ENCODE data around the gene ABLIM2. TPM values are rescaled to one million over a fixed set of nuclear protein-coding genes. Genes with fewer than 3 reads are reported as not detected.

Gene ABLIM2
- total and polyA plus RNA-seq, 4 donors = 12.2 to 60.4 (median 43.1) TPM

- 39% methylated on average over 17 of the region's 17 CpGs for WGBS (ENCODE audit: insufficient coverage)
- no peaks in the 10 kb centered on the region for H3K27me3 ChIP-seq (ENCODE audit: control insufficient read depth, insufficient read depth, low read length)
- H3K4me3 ChIP-seq (ENCODE audit: low read depth, low read length) = no peak overlapping the region
- no peaks in the 10 kb centered on the region for H3K36me3 ChIP-seq (ENCODE audit: control insufficient read depth, insufficient read depth, low read length)
- H3K9me3 ChIP-seq (ENCODE audit: control insufficient read depth, insufficient read depth, low read length) = no peaks in the 10 kb centered on the region
- peak in 1 of 6 donors; percentile 71 for DNase-seq (ENCODE audit: low read depth in 4 of 6, low spot score in 6 of 6)
- no peak overlapping the region for H3K27ac ChIP-seq (ENCODE audit: low read depth, low read length)
- peaks cover 7% of the 10 kb centered on the region for H3K4me1 ChIP-seq (ENCODE audit: control insufficient read depth, insufficient read depth, low read length)
Measured at GRCh38 chr4:8176547-8177399, 18.2 kb upstream of the ABLIM2 start.

GRCh38 chr4:8175686-8176085 is 17.1 kb upstream of the ABLIM2 start:
- Histone ChIP-seq H3K27ac (ENCODE audit: low read depth, low read length) (no peak overlapping the region), H3K4me3 (ENCODE audit: low read depth, low read length) (no peak overlapping the region), H3K36me3 (ENCODE audit: control insufficient read depth, insufficient read depth, low read length) (no peaks in the 10 kb centered on the region), H3K27me3 (ENCODE audit: control insufficient read depth, insufficient read depth, low read length) (no peaks in the 10 kb centered on the region), H3K9me3 (ENCODE audit: control insufficient read depth, insufficient read depth, low read length) (no peaks in the 10 kb centered on the region), H3K4me1 (ENCODE audit: control insufficient read depth, insufficient read depth, low read length) (peaks cover 7% of the 10 kb centered on the region)
- 94% methylated on average over 5 of the region's 6 CpGs for WGBS (ENCODE audit: insufficient coverage)
- no peak for DNase-seq (ENCODE audit: low read depth in 4 of 6, low spot score in 6 of 6)

- Histone ChIP-seq H3K27me3 (ENCODE audit: control insufficient read depth, insufficient read depth, low read length) (no peaks in the 10 kb centered on the region), H3K27ac (ENCODE audit: low read depth, low read length) (no peak overlapping the region), H3K36me3 (ENCODE audit: control insufficient read depth, insufficient read depth, low read length) (no peaks in the 10 kb centered on the region), H3K9me3 (ENCODE audit: control insufficient read depth, insufficient read depth, low read length) (no peaks in the 10 kb centered on the region), H3K4me1 (ENCODE audit: control insufficient read depth, insufficient read depth, low read length) (peaks cover 7% of the 10 kb centered on the region), H3K4me3 (ENCODE audit: low read depth, low read length) (no peak overlapping the region)
- 97% methylated on average over 3 of the region's 3 CpGs for WGBS (ENCODE audit: insufficient coverage)
- no peak for DNase-seq (ENCODE audit: low read depth in 4 of 6, low spot score in 6 of 6)
Measured at GRCh38 chr4:8174970-8175369, 16.4 kb upstream of the ABLIM2 start.

GRCh38 chr4:8173492-8174242 is 15.1 kb upstream of the ABLIM2 start:
- no peak for DNase-seq (ENCODE audit: low read depth in 4 of 6, low spot score in 6 of 6)
- no peak overlapping the region for H3K27ac ChIP-seq (ENCODE audit: low read depth, low read length)
- H3K36me3 ChIP-seq (ENCODE audit: control insufficient read depth, insufficient read depth, low read length) = no peaks in the 10 kb centered on the region
- peaks cover 7% of the 10 kb centered on the region for H3K4me1 ChIP-seq (ENCODE audit: control insufficient read depth, insufficient read depth, low read length)
- H3K4me3 ChIP-seq (ENCODE audit: low read depth, low read length) = no peak overlapping the region
- 83% methylated on average over 12 of the region's 13 CpGs for WGBS (ENCODE audit: insufficient coverage)
- no peaks in the 10 kb centered on the region for H3K27me3 ChIP-seq (ENCODE audit: control insufficient read depth, insufficient read depth, low read length)
- no peaks in the 10 kb centered on the region for H3K9me3 ChIP-seq (ENCODE audit: control insufficient read depth, insufficient read depth, low read length)

GRCh38 chr4:8171984-8172924 is 13.6 kb upstream of the ABLIM2 start:
- H3K4me1 ChIP-seq (ENCODE audit: control insufficient read depth, insufficient read depth, low read length) = peaks cover 7% of the 10 kb centered on the region
- no peak overlapping the region for H3K4me3 ChIP-seq (ENCODE audit: low read depth, low read length)
- no peaks in the 10 kb centered on the region for H3K36me3 ChIP-seq (ENCODE audit: control insufficient read depth, insufficient read depth, low read length)
- whole genome bisulfite sequencing (ENCODE audit: insufficient coverage) = 88% methylated on average over 34 of the region's 36 CpGs
- no peaks in the 10 kb centered on the region for H3K9me3 ChIP-seq (ENCODE audit: control insufficient read depth, insufficient read depth, low read length)
- DNase-seq (ENCODE audit: low read depth in 4 of 6, low spot score in 6 of 6) = no peak
- H3K27ac ChIP-seq (ENCODE audit: low read depth, low read length) = no peak overlapping the region
- H3K27me3 ChIP-seq (ENCODE audit: control insufficient read depth, insufficient read depth, low read length) = no peaks in the 10 kb centered on the region

- WGBS (ENCODE audit: insufficient coverage) = 91% methylated on average over 4 of the region's 7 CpGs
Measured at GRCh38 chr4:8171266-8171665, 12.7 kb upstream of the ABLIM2 start.

GRCh38 chr4:8170341-8170740 is 11.7 kb upstream of the ABLIM2 start:
- Histone ChIP-seq H3K36me3 (ENCODE audit: control insufficient read depth, insufficient read depth, low read length) (no peaks in the 10 kb centered on the region), H3K27ac (ENCODE audit: low read depth, low read length) (no peak overlapping the region), H3K9me3 (ENCODE audit: control insufficient read depth, insufficient read depth, low read length) (no peaks in the 10 kb centered on the region), H3K4me3 (ENCODE audit: low read depth, low read length) (no peak overlapping the region), H3K27me3 (ENCODE audit: control insufficient read depth, insufficient read depth, low read length) (no peaks in the 10 kb centered on the region), H3K4me1 (ENCODE audit: control insufficient read depth, insufficient read depth, low read length) (no peaks in the 10 kb centered on the region)
- WGBS (ENCODE audit: insufficient coverage) = 89% methylated on average over 7 of the region's 11 CpGs
- DNase-seq (ENCODE audit: low read depth in 4 of 6, low spot score in 6 of 6) = no peak

More at GRCh38 chr4:8171266-8171665, 12.7 kb upstream of the ABLIM2 start:
- Histone ChIP-seq H3K27ac (ENCODE audit: low read depth, low read length) (no peak overlapping the region), H3K36me3 (ENCODE audit: control insufficient read depth, insufficient read depth, low read length) (no peaks in the 10 kb centered on the region), H3K27me3 (ENCODE audit: control insufficient read depth, insufficient read depth, low read length) (no peaks in the 10 kb centered on the region), H3K9me3 (ENCODE audit: control insufficient read depth, insufficient read depth, low read length) (no peaks in the 10 kb centered on the region), H3K4me1 (ENCODE audit: control insufficient read depth, insufficient read depth, low read length) (no peaks in the 10 kb centered on the region), H3K4me3 (ENCODE audit: low read depth, low read length) (no peak overlapping the region)
- DNase-seq (ENCODE audit: low read depth in 4 of 6, low spot score in 6 of 6) = no peak

- WGBS (ENCODE audit: insufficient coverage) = 86% methylated on average over 2 of the region's 3 CpGs
- no peak overlapping the region for H3K27ac ChIP-seq (ENCODE audit: low read depth, low read length)
Measured at GRCh38 chr4:8169763-8170162, 11.2 kb upstream of the ABLIM2 start.

More at GRCh38 chr4:8169763-8170162, 11.2 kb upstream of the ABLIM2 start:
- no peak overlapping the region for H3K4me3 ChIP-seq (ENCODE audit: low read depth, low read length)
- H3K9me3 ChIP-seq (ENCODE audit: control insufficient read depth, insufficient read depth, low read length) = no peaks in the 10 kb centered on the region
- no peaks in the 10 kb centered on the region for H3K36me3 ChIP-seq (ENCODE audit: control insufficient read depth, insufficient read depth, low read length)
- H3K27me3 ChIP-seq (ENCODE audit: control insufficient read depth, insufficient read depth, low read length) = no peaks in the 10 kb centered on the region
- no peaks in the 10 kb centered on the region for H3K4me1 ChIP-seq (ENCODE audit: control insufficient read depth, insufficient read depth, low read length)
- no peak for DNase-seq (ENCODE audit: low read depth in 4 of 6, low spot score in 6 of 6)

Data from spinal cord (tissue), 10 donors.